ENCODE results near the gene DAD1. TPM values are rescaled to one million over a fixed set of nuclear protein-coding genes. Genes with fewer than 3 reads are reported as not detected.

DAD1 gene
- total and polyA plus RNA-seq, 2 donors from 2014 or later = 205 to 523 TPM

DNA sequence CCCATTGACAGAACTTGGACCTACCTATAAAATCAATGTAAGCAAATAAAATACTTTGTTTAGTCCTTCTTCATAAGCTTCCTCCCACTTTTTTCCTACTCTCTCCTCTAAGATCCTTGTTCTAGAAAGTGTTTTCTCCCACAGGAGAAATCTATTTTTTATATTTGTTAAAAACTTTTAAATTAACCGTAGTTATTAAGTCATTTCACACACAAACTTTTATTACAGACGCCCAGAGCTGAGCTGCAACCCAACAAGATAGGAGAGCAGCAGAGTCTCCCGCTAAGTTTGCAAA is 27.7 kb downstream of the DAD1 start:
- Histone ChIP-seq H3K27me3 (ENCODE audit: control insufficient read depth, insufficient read depth, low read length) (no peaks in the 10 kb centered on the region), H3K27ac (ENCODE audit: low read depth in 2 of 2, low read length in 2 of 2) (peak overlapping the region in 1 of 2 donors; percentile 28), H3K9me3 (ENCODE audit: control insufficient read depth in 2 of 3, insufficient read depth in 1 of 3, low read length in 3 of 3) (no peaks in the 10 kb centered on the region), H3K36me3 (ENCODE audit: control insufficient read depth in 2 of 3, insufficient read depth in 3 of 3, low read length in 3 of 3) (no peaks in the 10 kb centered on the region), H3K4me3 (ENCODE audit: low read length in 3 of 3) (no peak overlapping the region), H3K9ac (ENCODE audit: low read length in 3 of 3) (no peak overlapping the region), H3K4me1 (ENCODE audit: control insufficient read depth in 2 of 3, insufficient read depth in 2 of 3, low read depth in 1 of 3, low read length in 3 of 3) (peaks cover 0 to 37% (median 31%) of the 10 kb centered on the region in 3 donors)
- intact Hi-C loops (cut with DNase I) = no loop called here
- DNase-seq = no peak
- TF ChIP-seq, protein P1, sequence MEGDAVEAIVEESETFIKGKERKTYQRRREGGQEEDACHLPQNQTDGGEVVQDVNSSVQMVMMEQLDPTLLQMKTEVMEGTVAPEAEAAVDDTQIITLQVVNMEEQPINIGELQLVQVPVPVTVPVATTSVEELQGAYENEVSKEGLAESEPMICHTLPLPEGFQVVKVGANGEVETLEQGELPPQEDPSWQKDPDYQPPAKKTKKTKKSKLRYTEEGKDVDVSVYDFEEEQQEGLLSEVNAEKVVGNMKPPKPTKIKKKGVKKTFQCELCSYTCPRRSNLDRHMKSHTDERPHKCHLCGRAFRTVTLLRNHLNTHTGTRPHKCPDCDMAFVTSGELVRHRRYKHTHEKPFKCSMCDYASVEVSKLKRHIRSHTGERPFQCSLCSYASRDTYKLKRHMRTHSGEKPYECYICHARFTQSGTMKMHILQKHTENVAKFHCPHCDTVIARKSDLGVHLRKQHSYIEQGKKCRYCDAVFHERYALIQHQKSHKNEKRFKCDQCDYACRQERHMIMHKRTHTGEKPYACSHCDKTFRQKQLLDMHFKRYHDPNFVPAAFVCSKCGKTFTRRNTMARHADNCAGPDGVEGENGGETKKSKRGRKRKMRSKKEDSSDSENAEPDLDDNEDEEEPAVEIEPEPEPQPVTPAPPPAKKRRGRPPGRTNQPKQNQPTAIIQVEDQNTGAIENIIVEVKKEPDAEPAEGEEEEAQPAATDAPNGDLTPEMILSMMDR (IDR thresholded peaks at IDR 0.05; ENCODE audit: borderline replicate concordance, extremely low read depth, insufficient read depth) = no peak
- FAIRE-seq = no peak

DNA sequence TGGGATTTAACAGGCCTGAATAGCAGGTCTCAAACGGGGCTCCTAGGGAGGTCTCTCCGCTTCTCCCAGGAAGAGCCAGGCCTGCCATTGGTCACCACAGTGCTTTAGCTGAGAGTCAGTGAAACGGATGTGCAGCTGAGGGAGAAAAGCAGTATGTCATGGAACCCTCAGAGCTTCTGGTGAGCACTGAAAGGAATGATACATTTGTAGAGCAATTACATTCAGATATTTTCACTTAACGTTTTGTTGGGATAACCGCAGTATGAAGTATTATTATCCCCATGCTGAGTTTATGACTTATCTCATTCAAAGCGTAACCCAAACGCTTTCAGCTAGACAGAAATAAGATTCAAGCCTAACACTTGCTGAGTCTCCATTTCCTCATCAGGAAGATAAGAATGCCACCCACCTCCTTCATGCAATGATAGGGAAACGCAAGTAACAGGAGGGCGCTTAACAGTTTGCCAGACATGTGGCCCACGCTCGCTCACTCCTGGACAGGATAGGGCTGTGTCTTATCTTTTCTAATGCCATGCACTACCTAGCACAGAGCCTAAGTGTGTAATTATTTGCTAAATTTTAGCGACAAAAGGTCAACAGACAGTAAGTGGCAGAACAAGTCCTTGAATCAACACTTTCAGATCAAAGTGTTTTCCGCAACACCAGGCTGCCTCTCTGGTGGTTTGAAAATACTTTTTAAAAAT is 28.2 kb downstream of the DAD1 start:
- H3K9me3 ChIP-seq (ENCODE audit: control insufficient read depth in 2 of 3, insufficient read depth in 1 of 3, low read length in 3 of 3) = no peaks in the 10 kb centered on the region
- intact Hi-C loops (cut with DNase I) = no loop called here
- no peak for FAIRE-seq
- peaks cover 0 to 34% (median 32%) of the 10 kb centered on the region in 3 donors for H3K4me1 ChIP-seq (ENCODE audit: control insufficient read depth in 2 of 3, insufficient read depth in 2 of 3, low read depth in 1 of 3, low read length in 3 of 3)
- DNase-seq = no peak
- no peaks in the 10 kb centered on the region for H3K36me3 ChIP-seq (ENCODE audit: control insufficient read depth in 2 of 3, insufficient read depth in 3 of 3, low read length in 3 of 3)
- TF ChIP-seq, protein P1 (IDR thresholded peaks at IDR 0.05; ENCODE audit: borderline replicate concordance, extremely low read depth, insufficient read depth) = no peak
- no peak overlapping the region for H3K9ac ChIP-seq (ENCODE audit: low read length in 3 of 3)
- H3K27ac ChIP-seq (ENCODE audit: low read depth in 2 of 2, low read length in 2 of 2) = peak overlapping the region in 1 of 2 donors; percentile 28
- no peak overlapping the region for H3K4me3 ChIP-seq (ENCODE audit: low read length in 3 of 3)
- H3K27me3 ChIP-seq (ENCODE audit: control insufficient read depth, insufficient read depth, low read length) = no peaks in the 10 kb centered on the region

DNA sequence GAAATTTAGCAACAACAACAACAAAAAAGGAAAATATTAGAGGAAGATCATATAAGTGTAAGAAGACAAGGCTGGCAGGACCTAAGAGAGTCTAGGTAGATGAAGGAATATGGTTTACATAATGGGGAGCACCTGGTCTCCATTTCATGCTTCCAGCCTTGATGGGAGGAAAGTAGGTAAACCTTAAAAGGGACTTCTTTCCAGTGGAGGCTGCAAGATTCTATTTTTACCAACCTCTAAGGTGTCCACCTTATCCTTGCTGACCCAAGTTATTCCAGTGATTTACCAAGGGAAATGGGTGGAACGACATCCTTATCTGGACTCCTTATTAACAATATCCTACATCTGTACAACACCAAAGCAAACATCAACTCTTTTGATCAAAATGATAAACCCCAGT is 30.0 kb downstream of the DAD1 start:
- intact Hi-C loops (cut with DNase I) = loop anchor here (10.0 kb wide), 1 partner anchor 164 kb away; no protein-coding TSS in a partner anchor

More for the DNA sequence above, 30.0 kb downstream of the DAD1 start:
- Histone ChIP-seq H3K9ac (ENCODE audit: low read length in 3 of 3) (no peak overlapping the region), H3K4me3 (ENCODE audit: low read length in 3 of 3) (no peak overlapping the region), H3K4me1 (ENCODE audit: control insufficient read depth in 2 of 3, insufficient read depth in 2 of 3, low read depth in 1 of 3, low read length in 3 of 3) (peaks cover 0 to 32% (median 17%) of the 10 kb centered on the region in 3 donors), H3K36me3 (ENCODE audit: control insufficient read depth in 2 of 3, insufficient read depth in 3 of 3, low read length in 3 of 3) (no peaks in the 10 kb centered on the region), H3K9me3 (ENCODE audit: control insufficient read depth in 2 of 3, insufficient read depth in 1 of 3, low read length in 3 of 3) (no peaks in the 10 kb centered on the region), H3K27ac (ENCODE audit: low read depth in 2 of 2, low read length in 2 of 2) (no peak overlapping the region), H3K27me3 (ENCODE audit: control insufficient read depth, insufficient read depth, low read length) (no peaks in the 10 kb centered on the region)
- no peak for FAIRE-seq
- no peak for DNase-seq
- TF ChIP-seq, protein P1 (IDR thresholded peaks at IDR 0.05; ENCODE audit: borderline replicate concordance, extremely low read depth, insufficient read depth) = no peak

Measured in kidney (tissue), 14 donors.